Measurements from ENCODE around the gene KRT36.

Gene KRT36

GRCh38 chr17:41519501-41520224 is 30.0 kb upstream of the KRT36 start:
- H3K36me3 Mint-ChIP-seq (ENCODE audit: insufficient read depth), result no peaks in the 10 kb centered on the region
- H3K9me3 Mint-ChIP-seq, result no peaks in the 10 kb centered on the region
- H3K27ac Mint-ChIP-seq (ENCODE audit: low read depth), result no peak overlapping the region
- H3K4me1 Mint-ChIP-seq, result no peaks in the 10 kb centered on the region
- no peak overlapping the region for H3K4me3 Mint-ChIP-seq
- DNase-seq (ENCODE audit: low spot score in 2 of 2), result no peak
- ATAC-seq (replicated peaks; ENCODE audit: extremely low read depth, poor library complexity, severe bottlenecking), result no peak
- H3K27me3 Mint-ChIP-seq, result peaks cover 54% of the 10 kb centered on the region

DNA sequence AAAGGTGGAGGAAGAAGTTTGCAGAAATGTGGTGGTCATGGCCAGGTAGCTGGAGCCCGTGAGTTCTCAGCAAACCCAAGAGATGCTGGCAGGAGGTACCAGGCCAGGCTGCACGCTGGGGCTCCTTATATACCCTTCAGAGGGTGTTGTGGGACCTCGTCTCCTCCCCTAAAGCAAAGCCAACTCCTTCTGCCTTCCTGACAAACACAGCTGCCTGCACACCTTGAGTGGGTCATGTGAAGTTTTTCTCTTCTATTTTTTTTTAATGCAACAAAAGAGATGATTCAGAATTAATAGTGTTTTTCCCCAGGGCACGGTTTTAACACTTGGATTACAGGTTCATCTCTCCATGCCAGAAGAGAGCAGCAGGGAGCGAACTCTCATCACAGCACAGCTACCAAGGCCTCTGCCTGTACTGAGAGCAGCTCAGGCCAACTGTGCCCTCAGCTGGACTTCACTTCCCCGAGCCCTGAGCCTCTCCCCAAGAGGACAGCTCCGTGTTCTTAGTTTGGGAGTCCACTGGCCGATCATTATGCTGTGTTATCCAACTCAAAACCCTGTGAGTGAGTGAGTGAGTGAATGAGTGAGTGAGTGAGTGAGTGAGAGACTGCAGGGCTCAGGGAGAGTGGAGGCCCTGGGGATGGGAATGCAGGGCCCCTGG is 29.2 kb upstream of the KRT36 start, which contains the start of gene KRT15:
Gene KRT15 (minus strand): TSS at position 102 of the 661 bp plus-strand sequence. CDS start 63 bp downstream, at position 39.
- H3K9me3 Mint-ChIP-seq, result no peaks in the 10 kb centered on the region
- no peak within 1 kb of the TSS for H3K27ac Mint-ChIP-seq (ENCODE audit: low read depth)
- H3K4me3 Mint-ChIP-seq, result no peak within 1 kb of the TSS
- no peak for ATAC-seq (replicated peaks; ENCODE audit: extremely low read depth, poor library complexity, severe bottlenecking)
- H3K27me3 Mint-ChIP-seq, result peaks cover 47% of the 10 kb centered on the region
- H3K36me3 Mint-ChIP-seq (ENCODE audit: insufficient read depth), result no peaks in the 10 kb centered on the region
- H3K4me1 Mint-ChIP-seq, result no peaks in the 10 kb centered on the region
- DNase-seq (ENCODE audit: low spot score in 2 of 2), result no peak

DNA sequence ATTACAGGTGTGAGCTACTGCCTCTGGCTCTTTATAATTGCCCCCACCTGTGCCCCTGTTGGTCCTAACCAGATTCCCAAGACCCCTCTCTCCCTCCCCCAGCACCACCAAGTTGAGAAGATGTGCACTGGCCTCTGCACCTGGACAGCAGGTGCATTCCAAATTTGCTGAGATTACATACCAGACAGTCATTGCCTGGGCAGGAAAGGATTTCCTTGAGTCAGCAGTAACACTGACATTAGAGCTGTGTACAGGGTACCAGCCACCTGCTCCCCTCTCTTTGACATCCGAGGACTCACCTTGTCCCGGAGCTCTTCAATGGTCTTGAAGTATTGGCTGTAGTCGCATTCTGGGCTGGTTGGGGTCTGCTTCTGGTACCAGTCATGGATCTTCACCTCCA is 28.3 kb upstream of the KRT36 start:
- Mint-ChIP-seq H3K27ac (ENCODE audit: low read depth) (no peak overlapping the region), H3K4me3 (no peak overlapping the region), H3K9me3 (no peaks in the 10 kb centered on the region), H3K4me1 (no peaks in the 10 kb centered on the region), H3K36me3 (ENCODE audit: insufficient read depth) (no peaks in the 10 kb centered on the region), H3K27me3 (peaks cover 41% of the 10 kb centered on the region)
- ATAC-seq (replicated peaks; ENCODE audit: extremely low read depth, poor library complexity, severe bottlenecking) (no peak), DNase-seq (ENCODE audit: low spot score in 2 of 2) (no peak)

- ATAC-seq (replicated peaks; ENCODE audit: extremely low read depth, poor library complexity, severe bottlenecking), result no peak
- Mint-ChIP-seq H3K27me3 (peaks cover 41% of the 10 kb centered on the region), H3K36me3 (ENCODE audit: insufficient read depth) (no peaks in the 10 kb centered on the region)
Measured at GRCh38 chr17:41516830-41517283, 27.1 kb upstream of the KRT36 start.

DNA sequence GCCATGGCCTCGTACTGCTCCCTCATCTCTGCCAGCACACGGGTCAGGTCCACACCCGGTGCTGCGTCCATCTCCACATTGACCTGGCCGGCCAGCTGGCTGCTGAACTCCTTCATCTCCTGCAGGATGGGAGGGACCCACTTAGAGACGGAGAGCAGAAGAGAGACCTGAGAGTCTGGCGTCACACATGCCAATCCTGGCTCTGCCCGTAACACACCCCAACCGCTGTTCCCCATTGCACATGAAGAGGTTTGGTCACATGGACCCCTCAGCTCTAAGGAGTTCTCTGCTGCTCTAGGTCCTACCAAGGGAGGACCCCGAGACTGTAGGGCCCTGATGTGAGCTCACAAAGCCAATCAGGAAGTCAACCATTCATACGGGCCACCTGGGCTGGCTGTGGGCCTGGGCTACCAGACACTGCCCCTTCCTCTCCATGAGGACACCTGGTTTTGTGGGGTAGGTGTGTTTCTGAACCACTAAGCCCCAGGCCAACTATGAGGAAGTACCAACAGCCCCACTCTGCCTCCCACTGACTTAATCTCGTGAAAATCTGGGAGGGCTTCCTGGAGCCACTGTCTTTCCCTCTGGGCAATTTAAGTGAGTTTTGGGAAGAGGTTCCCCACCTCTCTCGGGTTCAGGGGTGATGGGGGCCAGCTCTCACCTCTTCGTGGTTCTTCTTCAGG is 26.6 kb upstream of the KRT36 start:
- no peaks in the 10 kb centered on the region for H3K4me1 Mint-ChIP-seq
- no peak for DNase-seq (ENCODE audit: low spot score in 2 of 2)
- H3K27ac Mint-ChIP-seq (ENCODE audit: low read depth), result no peak overlapping the region
- no peaks in the 10 kb centered on the region for H3K36me3 Mint-ChIP-seq (ENCODE audit: insufficient read depth)
- peaks cover 41% of the 10 kb centered on the region for H3K27me3 Mint-ChIP-seq
- ATAC-seq (replicated peaks; ENCODE audit: extremely low read depth, poor library complexity, severe bottlenecking), result no peak
- no peaks in the 10 kb centered on the region for H3K9me3 Mint-ChIP-seq
- H3K4me3 Mint-ChIP-seq, result no peak overlapping the region

More at GRCh38 chr17:41516830-41517283, 27.1 kb upstream of the KRT36 start:
- H3K4me1 Mint-ChIP-seq, result no peaks in the 10 kb centered on the region
- H3K9me3 Mint-ChIP-seq, result no peaks in the 10 kb centered on the region
- H3K4me3 Mint-ChIP-seq, result no peak overlapping the region
- H3K27ac Mint-ChIP-seq (ENCODE audit: low read depth), result no peak overlapping the region
- no peak for DNase-seq (ENCODE audit: low spot score in 2 of 2)

DNA sequence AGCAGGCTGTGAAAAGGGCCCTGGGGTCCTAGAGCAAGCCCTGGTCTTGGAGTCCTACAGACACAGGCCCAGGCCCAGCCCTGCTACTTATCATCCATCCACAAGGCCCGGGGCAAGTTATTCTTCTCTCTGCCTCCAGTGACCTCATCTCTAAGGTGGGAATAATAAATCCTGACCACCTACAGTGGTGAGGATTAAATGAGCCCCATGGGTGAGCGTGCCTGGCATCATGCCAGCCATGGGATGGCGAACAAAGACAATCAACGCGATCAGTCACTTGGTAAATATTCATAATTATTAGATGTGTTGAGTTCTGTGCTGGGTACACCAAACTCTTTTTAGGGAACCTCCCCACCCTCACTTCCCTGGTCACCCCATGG is 23.4 kb upstream of the KRT36 start:
- Mint-ChIP-seq H3K4me1 (no peaks in the 10 kb centered on the region), H3K4me3 (no peak overlapping the region), H3K9me3 (no peaks in the 10 kb centered on the region), H3K27ac (ENCODE audit: low read depth) (no peak overlapping the region), H3K27me3 (peaks cover 24% of the 10 kb centered on the region), H3K36me3 (ENCODE audit: insufficient read depth) (no peaks in the 10 kb centered on the region)
- DNase-seq (ENCODE audit: low spot score in 2 of 2) (no peak), ATAC-seq (replicated peaks; ENCODE audit: extremely low read depth, poor library complexity, severe bottlenecking) (no peak)

DNA sequence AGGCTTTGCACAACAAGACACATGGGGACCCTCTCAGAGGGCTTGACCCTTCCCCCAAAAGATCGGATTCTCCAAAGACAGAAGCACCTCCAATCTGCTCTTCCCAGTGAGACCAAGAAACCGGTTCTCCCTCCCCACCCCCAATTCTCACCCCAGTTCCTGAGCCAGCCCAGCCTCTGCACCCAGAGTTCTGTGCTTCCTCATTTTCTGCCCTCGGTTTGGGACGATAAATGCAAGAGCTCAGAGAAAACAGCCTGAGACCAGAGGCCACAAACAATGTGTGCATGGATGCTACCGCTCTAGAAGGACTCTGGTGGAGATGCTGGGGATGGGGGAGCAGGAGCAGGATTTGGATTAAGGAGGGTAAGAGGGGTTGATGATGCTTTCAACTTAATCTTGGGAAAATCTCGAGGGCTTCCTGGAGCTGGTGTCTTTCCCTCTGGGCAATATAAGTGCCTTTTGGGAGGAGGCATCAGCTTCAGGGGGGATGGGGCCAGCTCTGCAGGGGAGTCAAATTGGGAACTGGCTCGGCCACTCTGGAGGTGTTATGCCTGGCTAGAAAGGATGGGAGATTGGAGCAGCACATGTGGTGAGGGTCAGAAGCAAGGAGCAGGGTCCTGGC is 22.9 kb upstream of the KRT36 start:
- Mint-ChIP-seq H3K9me3 (no peaks in the 10 kb centered on the region), H3K36me3 (ENCODE audit: insufficient read depth) (no peaks in the 10 kb centered on the region), H3K4me3 (no peak overlapping the region), H3K4me1 (no peaks in the 10 kb centered on the region), H3K27me3 (peaks cover 24% of the 10 kb centered on the region), H3K27ac (ENCODE audit: low read depth) (no peak overlapping the region)
- DNase-seq (ENCODE audit: low spot score in 2 of 2) (no peak), ATAC-seq (replicated peaks; ENCODE audit: extremely low read depth, poor library complexity, severe bottlenecking) (no peak)

DNA sequence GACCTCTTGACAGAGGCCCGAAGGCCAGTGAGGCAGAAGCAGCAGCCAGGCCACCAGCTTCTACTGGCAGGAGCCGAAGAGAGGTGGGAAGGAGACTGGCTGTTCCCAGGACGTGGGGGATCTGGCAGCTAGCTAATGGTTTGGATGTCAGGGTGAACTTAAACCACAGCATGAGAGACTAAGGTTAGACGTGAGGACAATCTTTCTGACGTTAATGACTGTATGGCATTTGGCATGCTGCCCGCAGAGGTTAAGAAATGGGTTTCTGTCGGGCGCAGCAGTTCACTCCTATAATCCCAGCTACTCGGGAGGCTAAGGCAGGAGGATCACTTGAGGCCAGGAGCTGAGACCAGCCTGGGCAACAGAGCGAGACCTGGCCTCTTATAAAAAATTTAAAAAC is 22.0 kb upstream of the KRT36 start:
- ATAC-seq (replicated peaks; ENCODE audit: extremely low read depth, poor library complexity, severe bottlenecking) (no peak), DNase-seq (ENCODE audit: low spot score in 2 of 2) (no peak)
- Mint-ChIP-seq H3K27me3 (peaks cover 14% of the 10 kb centered on the region), H3K27ac (ENCODE audit: low read depth) (no peak overlapping the region), H3K4me1 (no peaks in the 10 kb centered on the region), H3K36me3 (ENCODE audit: insufficient read depth) (no peaks in the 10 kb centered on the region), H3K9me3 (no peaks in the 10 kb centered on the region), H3K4me3 (no peak overlapping the region)

- no peak overlapping the region for H3K27ac Mint-ChIP-seq (ENCODE audit: low read depth)
- H3K27me3 Mint-ChIP-seq, result peaks cover 8% of the 10 kb centered on the region
- H3K36me3 Mint-ChIP-seq (ENCODE audit: insufficient read depth), result no peaks in the 10 kb centered on the region
- no peak for DNase-seq (ENCODE audit: low spot score in 2 of 2)
- H3K4me3 Mint-ChIP-seq, result no peak overlapping the region
- no peak for ATAC-seq (replicated peaks; ENCODE audit: extremely low read depth, poor library complexity, severe bottlenecking)
- H3K4me1 Mint-ChIP-seq, result no peaks in the 10 kb centered on the region
- no peaks in the 10 kb centered on the region for H3K9me3 Mint-ChIP-seq
Measured at GRCh38 chr17:41511116-41511515, 21.4 kb upstream of the KRT36 start.

- no peak for DNase-seq (ENCODE audit: low spot score in 2 of 2)
- Mint-ChIP-seq H3K27ac (ENCODE audit: low read depth) (no peak overlapping the region), H3K4me1 (no peaks in the 10 kb centered on the region), H3K36me3 (ENCODE audit: insufficient read depth) (no peaks in the 10 kb centered on the region), H3K4me3 (no peak overlapping the region), H3K9me3 (no peaks in the 10 kb centered on the region), H3K27me3 (peaks cover 2% of the 10 kb centered on the region)
- no peak for ATAC-seq (replicated peaks; ENCODE audit: extremely low read depth, poor library complexity, severe bottlenecking)
Measured at GRCh38 chr17:41510251-41511065, 20.7 kb upstream of the KRT36 start.

DNA sequence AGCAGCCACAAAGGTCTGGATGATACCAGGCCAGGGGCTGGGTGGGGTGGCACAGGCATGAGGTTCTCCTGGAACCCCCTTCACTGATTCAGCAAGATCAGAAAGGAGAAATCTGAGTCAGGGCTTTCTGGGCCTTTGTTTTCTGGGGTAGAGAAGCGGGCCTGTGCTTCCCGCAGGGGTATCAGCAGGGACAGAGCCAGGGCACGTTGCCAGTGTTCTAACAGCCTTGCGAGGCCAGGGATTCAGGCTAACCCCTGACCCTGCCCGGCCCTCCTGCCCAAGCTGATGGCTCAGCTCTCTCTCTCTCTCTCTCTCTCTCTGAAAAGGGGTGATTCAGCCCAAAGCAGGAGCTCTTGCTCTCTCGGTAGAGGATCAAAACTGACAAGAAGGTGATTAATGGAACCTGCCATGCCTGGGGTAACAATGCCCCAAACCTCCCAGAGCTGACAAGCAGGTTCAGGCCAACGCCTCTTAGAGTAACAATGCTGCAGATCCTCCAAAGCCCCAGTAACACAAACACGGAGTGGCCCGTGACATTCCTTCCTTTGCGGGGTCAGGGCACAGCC is 17.7 kb upstream of the KRT36 start:
- Mint-ChIP-seq H3K36me3 (ENCODE audit: insufficient read depth) (no peaks in the 10 kb centered on the region), H3K9me3 (no peaks in the 10 kb centered on the region), H3K4me3 (no peak overlapping the region), H3K27ac (ENCODE audit: low read depth) (no peak overlapping the region), H3K27me3 (no peaks in the 10 kb centered on the region), H3K4me1 (no peaks in the 10 kb centered on the region)
- ATAC-seq (replicated peaks; ENCODE audit: extremely low read depth, poor library complexity, severe bottlenecking) (no peak), DNase-seq (ENCODE audit: low spot score in 2 of 2) (no peak)

All from central memory CD8-positive, alpha-beta T cell (primary cell).